ENCODE measurements around the gene CCDC91.

The CCDC91 gene

DNA sequence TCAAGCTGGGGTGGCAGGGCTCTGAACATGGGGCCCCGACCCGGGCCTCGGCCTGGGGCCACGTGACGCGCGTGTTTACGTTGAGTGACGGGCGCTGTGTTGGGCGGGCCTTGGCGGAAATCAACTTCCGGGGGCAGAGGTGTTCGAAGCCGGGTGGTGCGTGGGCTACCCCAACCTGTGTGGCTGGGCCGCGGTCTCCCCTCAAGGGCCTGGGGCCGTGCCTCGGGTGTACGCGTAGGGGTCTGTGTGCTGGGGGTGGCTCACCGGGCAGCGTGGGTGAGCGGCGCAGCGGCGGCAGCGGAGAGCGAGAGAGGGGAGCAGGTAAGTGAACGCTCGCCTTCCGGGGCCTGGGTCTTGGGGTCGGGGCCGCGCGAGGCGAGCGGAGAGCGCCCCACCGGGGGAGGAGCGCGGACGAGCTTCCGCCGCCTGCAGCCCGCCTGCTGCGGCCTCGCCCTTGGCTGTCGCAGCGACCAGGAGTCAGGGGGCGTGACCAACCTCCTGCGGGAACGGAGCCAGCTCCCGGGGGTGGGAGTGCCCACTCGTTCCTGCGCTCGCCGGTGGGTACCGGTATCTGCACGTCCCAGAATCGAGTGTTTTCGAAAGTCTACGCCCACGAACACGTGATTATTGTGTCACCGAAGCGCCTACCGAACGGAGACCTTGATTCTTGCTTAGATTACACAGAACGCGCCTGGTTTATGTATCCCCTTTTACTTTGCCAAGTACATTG lies at the start of gene CCDC91:
CCDC91 (plus strand) TSS at position 136 of the 730 bp plus-strand sequence. CDS start 66,760 bp downstream, outside the sequence.
- peak; percentile 77 to 82 for DNase-seq

GRCh38 chr12:28144059-28144458 lies 46.2 kb upstream of the CCDC91 start:
- DNase-seq, result no peak

- DNase-seq, result no peak
Measured at GRCh38 chr12:28144532-28144931, 45.7 kb upstream of the CCDC91 start.

DNA sequence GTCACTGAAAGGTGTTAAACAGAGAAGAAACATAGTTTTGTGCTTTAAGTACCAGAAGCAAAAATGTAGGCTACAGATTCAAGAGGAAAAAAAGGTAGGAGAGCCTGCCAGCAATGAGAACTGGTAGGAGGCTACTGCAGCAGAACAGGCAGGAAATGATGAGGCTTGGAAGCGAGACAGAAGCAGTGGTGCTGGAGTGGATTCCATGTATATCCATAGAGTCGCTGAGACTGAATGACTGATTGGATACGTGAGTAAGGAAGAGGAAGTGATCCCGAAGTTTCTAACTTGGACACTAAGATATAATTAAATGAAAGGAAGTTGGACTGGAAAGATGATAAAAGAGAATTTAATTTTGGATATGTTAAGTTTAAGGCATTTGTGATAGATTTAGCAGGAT lies 45.0 kb upstream of the CCDC91 start:
- no peak for DNase-seq

DNA sequence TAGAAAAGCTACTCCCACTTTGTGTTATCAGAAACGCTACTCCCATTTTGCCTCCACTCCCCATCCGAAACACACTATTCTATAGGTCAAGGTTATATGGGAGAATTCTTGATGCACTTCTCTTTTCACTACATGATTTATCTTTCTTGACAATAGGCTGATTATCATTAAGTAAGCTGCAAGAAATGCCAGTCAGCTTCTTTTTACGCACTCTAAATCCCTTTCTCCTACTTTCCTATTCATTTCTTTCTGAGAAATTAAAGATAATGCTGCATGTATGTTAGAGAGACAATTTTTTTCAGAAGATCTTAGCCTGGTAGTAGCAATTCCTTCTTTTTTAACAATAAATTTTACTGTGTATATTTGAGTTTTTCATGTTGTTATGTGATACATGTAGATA lies 41.0 kb upstream of the CCDC91 start:
- DNase-seq, result no peak

- no peak for DNase-seq
Measured at GRCh38 chr12:28156362-28156761, 33.9 kb upstream of the CCDC91 start.

DNA sequence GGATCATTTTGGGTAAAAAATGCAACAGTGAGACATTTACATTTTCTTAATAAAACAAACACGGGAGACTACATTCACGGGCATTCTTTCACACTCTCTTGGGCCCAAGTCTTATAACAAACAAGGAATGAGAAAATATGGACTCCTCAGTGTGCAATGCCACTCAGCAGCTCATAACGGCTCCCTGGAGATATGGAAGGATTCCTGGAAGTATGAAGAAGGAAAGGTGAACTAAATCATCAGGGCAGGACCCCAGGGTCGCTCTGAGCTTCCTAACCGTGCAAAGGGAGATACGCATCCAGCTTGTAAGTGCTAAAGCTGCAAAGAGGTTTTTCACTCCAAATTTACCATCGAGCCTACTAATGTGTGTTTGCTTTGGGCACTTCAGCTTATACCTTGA lies 33.5 kb upstream of the CCDC91 start:
- no peak for DNase-seq

DNA sequence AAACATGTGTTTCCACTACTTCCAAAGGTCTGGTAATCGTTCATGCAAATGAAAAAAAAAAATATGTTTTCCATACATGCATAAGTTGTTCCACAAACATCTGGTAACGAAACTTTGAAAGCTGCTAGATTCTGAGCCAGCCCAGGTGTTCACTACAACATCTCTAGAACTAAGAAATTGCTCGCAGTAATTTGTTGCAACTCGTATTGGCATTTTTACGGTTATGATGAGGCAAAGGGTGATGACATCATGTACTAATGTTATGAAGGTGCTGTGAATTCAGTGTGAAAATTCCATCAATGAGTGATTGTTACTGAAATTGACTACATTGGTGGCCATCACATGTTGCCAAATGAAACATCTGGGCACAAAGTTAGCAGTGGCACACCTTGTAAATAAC lies 31.9 kb upstream of the CCDC91 start:
- no peak for DNase-seq

GRCh38 chr12:28159688-28160087 lies 30.6 kb upstream of the CCDC91 start:
- no peak for DNase-seq

DNA sequence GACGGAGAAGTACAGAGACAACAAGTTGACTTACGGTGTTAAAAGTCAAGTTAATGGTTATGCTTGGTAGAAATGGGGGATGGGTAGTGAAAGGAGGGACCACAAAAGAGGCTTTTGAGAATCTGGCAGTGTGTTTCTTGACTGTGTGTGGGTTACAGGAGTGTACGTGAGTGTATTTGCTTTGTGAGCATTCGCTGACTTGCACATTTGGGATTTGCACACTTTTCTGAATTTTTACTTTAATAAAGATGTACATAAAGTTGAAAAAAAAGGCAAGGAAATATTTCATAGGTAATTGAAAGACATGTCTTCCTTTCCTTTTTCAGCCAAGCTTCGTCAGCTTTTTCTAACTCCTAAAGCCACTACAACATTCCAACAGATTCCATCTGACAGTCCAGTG lies 28.6 kb upstream of the CCDC91 start:
- no peak for DNase-seq

DNA sequence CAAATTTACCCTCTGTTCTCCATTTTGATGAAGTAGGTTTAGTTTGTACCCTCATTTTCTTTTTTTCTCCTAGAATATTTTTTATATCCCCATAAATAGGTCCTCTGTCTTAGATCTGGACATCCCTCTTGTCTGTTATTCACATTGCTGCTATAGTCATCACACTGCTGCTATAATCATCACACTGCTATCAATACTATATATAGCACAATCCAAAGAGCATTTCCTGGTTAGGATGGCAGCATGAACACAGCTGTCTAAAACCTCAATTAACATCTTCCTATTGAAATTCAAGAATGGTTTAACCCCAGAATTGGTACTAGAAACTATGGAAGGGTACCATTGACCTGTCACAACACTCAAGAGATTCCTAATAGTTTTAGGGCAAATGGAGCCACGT lies 27.6 kb upstream of the CCDC91 start:
- no peak for DNase-seq

GRCh38 chr12:28164644-28165275 lies 25.5 kb upstream of the CCDC91 start:
- DNase-seq, result no peak

- no peak for DNase-seq
Measured at GRCh38 chr12:28167981-28168485, 22.2 kb upstream of the CCDC91 start.

- DNase-seq, result no peak
Measured at GRCh38 chr12:28171356-28172060, 18.7 kb upstream of the CCDC91 start.

DNA sequence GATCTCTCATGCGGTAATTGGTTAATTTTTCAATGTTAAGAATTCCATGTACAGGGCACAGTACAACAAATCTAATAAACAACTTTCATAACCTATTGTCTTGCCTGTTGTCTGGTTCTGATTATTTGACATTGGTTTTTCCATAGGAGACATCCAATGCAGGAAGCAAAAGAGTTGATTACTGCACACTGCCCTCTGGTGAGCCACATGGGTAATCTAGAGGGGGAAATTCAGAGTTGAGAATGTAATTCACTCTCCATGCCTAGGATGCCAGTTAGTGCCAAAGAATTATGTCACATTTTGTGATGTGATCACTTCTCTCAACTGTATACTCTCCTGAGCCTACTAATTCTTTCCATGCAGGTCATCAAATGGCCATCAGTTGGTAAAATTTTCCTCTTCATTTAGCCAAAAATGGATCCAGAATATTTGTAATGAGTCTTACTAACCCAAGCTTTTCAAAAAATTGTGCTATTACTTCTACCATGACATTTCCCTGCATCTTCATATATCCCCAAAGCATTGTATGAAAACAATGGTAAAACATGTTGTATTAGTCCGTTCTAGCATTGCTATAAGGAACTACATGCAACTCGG lies 17.7 kb upstream of the CCDC91 start:
- peak; percentile 13 to 57 for DNase-seq

- DNase-seq, result no peak
Measured at GRCh38 chr12:28173440-28173839, 16.8 kb upstream of the CCDC91 start.

DNA sequence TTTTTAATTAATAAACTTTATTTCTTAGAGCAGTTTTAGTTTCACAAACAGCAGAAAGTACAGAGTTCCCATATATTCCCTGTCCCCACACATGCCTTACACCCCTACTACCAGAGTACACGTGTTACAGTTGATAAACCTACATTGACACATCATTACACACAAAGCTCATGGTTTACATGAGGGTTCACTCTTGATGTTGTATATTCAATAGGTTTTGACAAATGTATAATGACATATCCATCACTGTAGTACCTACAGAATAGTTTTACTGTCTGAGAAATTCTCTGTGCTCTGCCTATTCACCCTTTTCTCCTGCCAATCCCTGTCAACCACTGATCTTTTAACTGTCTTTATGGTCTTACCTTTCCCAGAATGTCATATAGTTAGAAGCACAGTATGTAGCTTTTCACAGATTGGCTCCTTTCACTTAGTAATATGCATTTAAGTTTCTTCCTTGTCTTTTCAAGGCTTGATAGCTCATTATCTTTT lies 15.1 kb upstream of the CCDC91 start:
- no peak for DNase-seq

- DNase-seq, result no peak
Measured at GRCh38 chr12:28176295-28176694, 14.0 kb upstream of the CCDC91 start.

- no peak for DNase-seq
Measured at GRCh38 chr12:28177461-28177860, 12.8 kb upstream of the CCDC91 start.

DNA sequence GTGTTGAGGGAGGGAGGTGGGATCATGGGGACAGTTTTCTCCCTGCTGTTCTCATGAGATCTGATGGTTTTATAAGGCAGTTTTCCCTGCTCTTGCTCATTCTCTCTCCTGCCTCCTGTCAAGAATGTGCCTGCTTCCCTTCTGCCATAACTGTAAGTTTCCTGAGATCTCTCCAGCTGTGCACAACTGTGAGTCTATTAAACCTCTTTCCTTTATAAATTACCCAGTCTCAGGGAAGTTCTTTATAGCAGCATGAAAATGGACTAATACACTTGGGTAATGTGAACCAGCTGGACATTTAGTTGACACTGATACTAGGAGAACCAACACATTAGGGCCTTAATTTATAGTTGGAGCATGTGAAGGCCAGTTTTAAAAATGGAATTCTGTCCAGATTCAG lies 12.4 kb upstream of the CCDC91 start:
- DNase-seq, result no peak

- no peak for DNase-seq
Measured at GRCh38 chr12:28178775-28179174, 11.5 kb upstream of the CCDC91 start.

DNA sequence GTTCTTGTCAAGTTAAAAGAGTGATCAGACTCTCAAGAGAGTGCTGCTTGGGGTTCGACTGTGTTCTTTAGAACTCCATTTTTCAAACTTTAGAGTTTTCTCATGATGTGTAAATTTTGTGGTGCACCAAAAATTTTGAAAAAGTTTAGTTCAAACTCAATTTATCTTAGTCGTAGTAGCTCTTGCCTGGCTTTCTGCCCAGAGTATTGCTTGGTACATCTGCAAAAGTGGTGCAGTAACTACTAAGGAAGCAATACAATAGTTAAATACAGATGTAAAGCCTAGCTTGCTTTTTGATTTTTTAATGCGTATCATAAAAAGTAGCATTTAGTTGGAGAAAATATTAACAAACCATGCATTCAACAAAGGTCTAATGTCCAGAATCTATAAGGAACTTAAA lies 9.5 kb upstream of the CCDC91 start:
- DNase-seq, result no peak

GRCh38 chr12:28184375-28184774 lies 5.9 kb upstream of the CCDC91 start:
- DNase-seq, result no peak
